ELF-1 (cell line): ENCODE results near the gene KIRREL3.

Experiments
- DNase-seq: peaks from one replicate; pipeline ENCODE4 v3.0.0-alpha.2; 2016; ENCODE audit warnings: low read depth, low spot score

The KIRREL3 gene

GRCh38 chr11:126743628-126744027 is 256.9 kb downstream of the KIRREL3 start:
- DNase-seq: no peak

- DNase-seq: no peak
Observed at GRCh38 chr11:126742582-126742981, 258.0 kb downstream of the KIRREL3 start.

DNA sequence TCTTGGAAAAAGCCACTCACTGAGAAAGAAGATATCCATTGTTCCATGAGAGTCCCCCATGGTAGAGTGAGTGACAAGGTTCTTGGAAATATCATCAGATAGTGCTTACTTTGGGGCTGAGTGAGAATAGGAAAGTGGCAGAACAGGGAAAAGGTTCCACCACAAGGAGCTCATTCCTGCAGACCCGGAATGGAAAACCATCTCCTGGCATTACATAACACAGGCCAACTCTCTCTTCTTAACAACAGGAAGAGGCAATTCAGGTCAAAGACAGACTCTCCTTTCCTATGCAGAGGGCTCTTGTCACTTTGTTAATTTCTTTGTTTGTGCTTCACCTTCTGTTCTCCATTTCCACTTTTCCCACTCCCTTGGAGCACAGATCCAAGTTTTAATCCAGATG is 259.7 kb downstream of the KIRREL3 start:
- DNase-seq: no peak

DNA sequence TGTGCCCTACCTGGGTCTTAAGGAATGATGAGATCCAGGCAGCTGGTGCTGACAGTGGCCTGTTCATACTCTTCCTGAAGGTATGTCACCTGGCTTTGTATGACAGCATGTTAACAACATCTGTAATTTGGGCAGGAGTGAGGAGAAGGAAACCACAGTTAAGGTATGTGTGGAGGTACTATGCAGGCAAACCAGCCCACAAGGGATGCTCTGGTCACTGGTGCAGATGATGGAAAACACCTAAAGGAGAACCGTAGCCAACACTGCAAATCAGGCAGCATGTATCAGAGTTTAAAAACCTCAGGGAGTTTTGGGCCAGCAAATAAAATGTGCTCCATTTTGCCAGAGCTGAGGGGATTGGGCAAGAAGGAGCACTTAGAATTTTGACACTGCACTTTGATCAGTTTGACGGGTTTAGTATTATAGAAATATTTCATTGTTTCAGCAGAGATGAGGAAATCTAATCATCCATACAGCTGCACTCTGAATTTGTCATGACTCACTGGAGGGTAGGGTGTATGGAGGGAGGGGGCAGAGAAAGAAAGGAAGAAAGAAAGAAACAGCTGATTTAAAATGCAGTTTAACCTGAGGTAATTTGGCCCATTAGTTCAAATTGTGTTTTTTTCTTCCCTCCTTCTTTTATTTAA is 260.9 kb downstream of the KIRREL3 start:
- no peak for DNase-seq

- no peak for DNase-seq
Observed at GRCh38 chr11:126738295-126739031, 262.1 kb downstream of the KIRREL3 start.

DNA sequence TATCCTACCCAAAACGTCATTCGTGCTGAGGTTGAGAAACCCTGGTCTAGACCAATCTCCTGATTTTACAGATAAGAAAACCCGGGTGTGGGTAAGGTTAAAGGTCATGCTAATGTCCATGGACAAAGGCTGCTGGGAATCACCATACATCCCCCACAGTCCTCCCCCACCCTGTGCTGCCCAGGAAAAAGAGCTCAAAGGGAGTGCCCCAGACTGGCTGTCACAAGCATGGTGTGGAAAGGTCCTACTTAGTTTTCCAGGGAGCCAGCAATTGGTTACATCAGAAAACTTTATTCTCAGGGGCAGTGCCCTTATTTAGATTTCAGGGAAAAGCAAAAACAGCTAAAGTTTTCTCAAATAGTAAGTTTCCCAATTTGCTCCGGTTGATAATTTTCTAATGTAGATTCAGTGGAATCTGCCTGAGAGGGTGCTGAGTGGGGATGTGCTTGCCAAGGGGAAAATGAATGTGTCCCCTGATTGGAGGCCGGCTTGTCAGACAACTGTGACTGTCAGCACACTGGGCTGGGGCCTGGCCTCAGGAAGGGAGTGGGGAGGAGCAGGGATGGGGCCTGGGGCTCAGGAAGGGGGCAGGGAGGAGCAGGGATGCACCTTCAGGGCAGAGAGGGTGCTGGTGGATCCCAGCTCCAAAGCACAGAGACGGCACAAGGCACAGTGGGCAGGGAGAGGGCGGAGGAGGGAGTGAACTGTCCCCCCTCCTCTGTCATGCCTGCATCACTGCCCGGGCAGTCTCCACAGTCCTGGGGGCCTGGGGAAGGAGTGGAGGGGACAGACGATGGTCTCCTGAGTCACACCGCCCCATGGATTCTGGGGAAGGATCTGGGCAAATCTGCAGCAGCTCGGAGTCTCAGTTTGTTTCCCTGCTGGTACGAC is 263.6 kb downstream of the KIRREL3 start:
- no peak for DNase-seq

DNA sequence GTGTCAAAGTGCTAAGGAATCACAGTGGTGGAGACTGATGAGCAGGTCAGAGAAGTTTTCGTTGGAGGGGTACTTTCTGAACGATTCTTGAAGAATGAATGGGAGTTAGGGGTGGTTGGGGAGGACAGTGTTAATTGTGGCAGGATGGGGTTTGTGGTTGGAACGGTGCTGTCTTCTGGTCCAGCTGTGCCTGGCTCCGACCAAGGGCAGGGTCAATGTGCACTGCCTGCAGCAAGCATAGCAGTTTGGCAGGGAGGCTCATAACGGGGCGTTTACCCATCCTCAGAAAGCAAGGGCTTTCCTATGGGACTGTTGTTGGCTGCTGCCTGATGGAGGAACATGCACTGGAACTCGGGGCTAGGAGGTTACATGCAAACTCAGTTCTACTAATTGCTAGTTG is 265.8 kb downstream of the KIRREL3 start:
- DNase-seq: no peak

DNA sequence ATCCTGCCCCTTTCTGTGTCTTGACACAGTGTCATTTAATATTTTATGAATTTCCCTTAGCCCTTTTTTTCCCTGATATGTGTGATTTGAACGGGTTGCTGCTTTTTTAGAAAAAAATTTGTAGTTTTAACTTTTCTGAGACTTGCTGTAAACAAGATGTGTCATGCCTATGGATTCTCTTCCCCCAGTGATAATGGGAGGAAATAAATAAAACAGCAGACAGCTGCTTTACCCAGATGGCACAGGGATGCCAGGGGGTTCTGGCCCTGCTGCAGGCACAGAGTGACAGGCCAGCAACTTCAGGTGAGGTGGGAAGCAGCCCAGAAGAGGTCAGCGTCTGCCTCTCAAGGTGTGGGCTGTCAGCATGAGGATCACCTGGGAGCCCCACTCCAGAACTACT is 266.9 kb downstream of the KIRREL3 start:
- no peak for DNase-seq

- no peak for DNase-seq
Observed at GRCh38 chr11:126732981-126733380, 267.6 kb downstream of the KIRREL3 start.

GRCh38 chr11:126731576-126732142 is 268.9 kb downstream of the KIRREL3 start:
- peak; percentile 31 for DNase-seq

DNA sequence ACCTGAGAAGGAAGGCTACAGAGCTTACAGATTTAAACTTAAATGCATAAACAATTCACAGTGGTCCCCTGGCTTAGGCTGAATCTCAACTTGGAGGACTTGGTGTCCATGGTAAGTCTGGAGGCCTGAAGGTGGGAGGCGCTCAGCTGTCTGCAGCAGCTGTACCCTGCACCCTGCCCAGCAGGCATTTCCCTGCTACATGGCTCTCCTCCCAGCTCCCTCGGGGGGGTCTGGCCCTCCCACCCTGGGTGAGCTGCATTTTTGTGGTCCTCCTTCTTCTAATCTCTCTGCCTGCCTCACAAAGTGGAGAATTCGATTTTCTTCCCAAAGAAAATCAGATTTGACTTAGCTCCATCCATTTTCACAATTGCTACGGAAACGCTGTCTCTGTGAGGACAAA is 273.2 kb downstream of the KIRREL3 start:
- no peak for DNase-seq

GRCh38 chr11:126725521-126725920 is 275.0 kb downstream of the KIRREL3 start:
- no peak for DNase-seq

DNA sequence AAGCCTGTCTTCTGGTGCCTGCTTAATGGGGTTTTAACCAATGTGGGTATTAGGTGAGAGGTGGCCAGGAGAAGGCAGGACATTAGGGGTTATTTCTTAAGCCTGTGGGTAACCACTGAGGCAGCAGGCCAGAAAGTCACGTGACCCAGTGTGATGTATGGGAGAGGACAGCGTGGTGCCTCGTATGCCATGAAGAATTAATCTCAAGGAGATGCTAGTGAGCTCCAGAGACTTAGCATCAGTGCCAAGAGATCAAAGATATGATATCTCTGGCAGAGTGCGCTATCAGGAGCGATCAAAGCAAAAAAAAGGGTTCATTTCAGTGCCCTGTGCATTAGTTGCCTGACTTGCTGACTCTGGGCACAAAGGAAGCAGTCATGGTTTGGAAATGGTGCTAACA is 275.5 kb downstream of the KIRREL3 start:
- no peak for DNase-seq

- DNase-seq: no peak
Observed at GRCh38 chr11:126723665-126724045, 276.9 kb downstream of the KIRREL3 start.

DNA sequence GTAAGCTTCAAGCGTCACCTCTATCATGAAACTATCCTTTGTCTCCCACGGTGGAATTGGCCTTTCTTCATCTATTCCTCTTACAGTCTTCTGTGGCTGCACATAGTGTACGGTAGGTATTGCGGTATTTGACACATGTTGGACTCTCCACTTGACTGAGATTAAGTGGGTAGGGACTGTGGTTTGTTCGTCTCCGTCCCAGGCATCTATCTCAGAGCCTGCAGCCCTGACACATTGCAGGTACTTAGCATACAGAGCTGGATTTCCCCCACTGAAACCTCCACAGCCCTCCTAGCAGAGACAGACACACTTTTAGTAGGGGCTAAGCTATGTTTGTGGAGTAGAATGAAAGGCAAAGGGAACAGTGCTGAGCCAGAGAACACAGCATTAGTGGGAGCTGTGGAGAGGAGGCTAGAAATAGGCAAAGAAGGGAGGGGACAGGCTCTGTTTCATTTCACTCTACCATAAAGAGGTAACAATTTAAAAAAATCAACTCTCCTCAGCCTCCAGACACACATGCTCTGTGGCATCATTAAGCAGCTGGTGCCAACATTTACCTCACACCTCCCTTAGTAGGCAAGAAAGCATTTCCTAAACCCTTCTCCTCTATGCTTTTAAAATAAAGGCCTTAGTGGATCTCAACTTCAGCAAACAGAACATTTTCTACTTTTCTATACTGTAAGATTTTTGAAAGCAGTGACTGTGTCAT is 277.5 kb downstream of the KIRREL3 start:
- DNase-seq: no peak

DNA sequence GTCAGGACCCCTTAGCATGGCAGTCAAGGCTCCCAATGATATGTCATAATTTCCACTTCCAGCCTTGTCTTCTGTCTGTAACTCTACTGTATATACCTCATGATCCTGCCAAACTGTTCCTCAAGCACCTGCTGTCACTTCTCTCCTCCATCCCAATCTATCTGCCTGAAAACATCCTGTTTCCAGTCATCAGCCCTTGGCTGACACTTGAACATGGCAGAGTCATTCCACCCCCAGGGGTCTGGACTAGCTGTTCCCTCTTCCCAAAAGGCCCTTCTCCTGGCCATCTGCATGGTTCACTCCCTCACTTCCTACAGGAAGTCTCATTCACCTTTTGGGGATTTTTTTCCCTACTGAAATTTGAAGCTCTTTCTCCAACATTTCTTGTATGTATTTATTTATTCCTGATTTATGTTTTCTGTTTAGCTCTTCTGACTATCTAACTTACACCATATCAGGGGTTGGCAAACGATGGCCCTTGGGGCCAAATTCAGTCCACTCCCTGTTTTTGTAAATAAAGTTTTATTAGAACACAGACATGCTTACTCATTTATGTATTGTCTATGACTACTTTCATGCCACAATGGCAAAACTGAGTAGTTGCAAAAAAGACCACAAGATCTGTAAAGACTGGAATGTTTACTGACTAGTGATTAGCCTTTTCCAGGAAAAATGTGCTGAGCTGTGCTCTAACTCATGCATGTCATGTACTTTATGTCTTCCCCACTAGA is 278.4 kb downstream of the KIRREL3 start:
- DNase-seq: no peak

GRCh38 chr11:126720539-126721235 is 279.9 kb downstream of the KIRREL3 start:
- DNase-seq: no peak

DNA sequence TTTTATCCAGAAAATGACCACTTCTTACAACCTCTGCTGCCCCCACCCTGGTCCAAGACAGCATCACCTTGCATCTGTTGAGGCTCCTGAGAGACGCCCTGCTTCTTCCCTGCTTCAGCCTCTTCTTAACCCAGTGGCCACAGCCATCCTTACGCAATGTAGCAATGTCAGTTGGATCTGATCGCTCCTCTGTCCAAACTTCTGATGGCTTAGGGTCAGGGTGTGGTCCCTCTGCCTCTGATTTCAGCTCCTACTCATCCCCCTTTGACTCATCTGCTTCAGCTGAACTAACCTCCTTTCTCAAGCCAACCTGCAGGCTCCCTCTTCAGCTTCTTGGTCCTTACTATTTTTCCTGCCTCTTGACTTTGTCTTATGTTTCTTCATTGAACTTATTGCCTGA is 280.8 kb downstream of the KIRREL3 start:
- DNase-seq: no peak

- DNase-seq: no peak
Observed at GRCh38 chr11:126718276-126718675, 282.3 kb downstream of the KIRREL3 start.

- peak; percentile 69 for DNase-seq
Observed at GRCh38 chr11:126716456-126717083, 284.0 kb downstream of the KIRREL3 start.
